NB4 (cell line): ENCODE data around the gene IFT20.

Experiments
- MAX ChIP-seq: IDR thresholded peaks from 2 replicates; pipeline ENCODE4 v1.6.1; 2011; ENCODE audit warnings: low read depth, low read length
- POLR2A ChIP-seq: IDR thresholded peaks from 2 replicates; pipeline ENCODE4 v1.6.1; 2011; ENCODE audit warnings: mild to moderate bottlenecking; ENCODE audit not compliant: insufficient read length; ENCODE audit errors: extremely low read depth
- TF ChIP-seq, protein P1 (sequence below): IDR thresholded peaks from one replicate; pipeline ENCODE4 v1.5.1; 2012; ENCODE audit warnings: low read depth, low read length

DNA sequence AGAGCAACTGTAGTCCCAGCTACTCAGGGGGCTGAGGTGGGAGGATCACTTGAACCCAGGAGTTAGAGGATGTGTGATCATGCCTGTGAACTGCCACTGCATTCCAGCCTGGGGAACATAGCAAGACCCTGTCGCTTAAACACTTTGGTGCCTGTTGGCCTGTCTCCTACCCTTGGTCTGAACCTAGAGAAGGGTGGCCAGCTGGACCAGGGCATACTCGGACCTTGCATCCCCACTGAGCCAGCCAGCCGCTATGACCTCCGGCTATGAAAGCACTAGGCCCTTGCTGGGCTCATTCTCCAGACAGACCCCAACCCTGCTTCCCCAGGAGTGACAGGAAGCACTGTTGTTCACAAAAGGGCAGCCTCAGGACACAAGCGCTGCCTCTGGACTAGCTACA is 4.6 kb downstream of the IFT20 start:
- TF ChIP-seq, protein P1, sequence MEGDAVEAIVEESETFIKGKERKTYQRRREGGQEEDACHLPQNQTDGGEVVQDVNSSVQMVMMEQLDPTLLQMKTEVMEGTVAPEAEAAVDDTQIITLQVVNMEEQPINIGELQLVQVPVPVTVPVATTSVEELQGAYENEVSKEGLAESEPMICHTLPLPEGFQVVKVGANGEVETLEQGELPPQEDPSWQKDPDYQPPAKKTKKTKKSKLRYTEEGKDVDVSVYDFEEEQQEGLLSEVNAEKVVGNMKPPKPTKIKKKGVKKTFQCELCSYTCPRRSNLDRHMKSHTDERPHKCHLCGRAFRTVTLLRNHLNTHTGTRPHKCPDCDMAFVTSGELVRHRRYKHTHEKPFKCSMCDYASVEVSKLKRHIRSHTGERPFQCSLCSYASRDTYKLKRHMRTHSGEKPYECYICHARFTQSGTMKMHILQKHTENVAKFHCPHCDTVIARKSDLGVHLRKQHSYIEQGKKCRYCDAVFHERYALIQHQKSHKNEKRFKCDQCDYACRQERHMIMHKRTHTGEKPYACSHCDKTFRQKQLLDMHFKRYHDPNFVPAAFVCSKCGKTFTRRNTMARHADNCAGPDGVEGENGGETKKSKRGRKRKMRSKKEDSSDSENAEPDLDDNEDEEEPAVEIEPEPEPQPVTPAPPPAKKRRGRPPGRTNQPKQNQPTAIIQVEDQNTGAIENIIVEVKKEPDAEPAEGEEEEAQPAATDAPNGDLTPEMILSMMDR = no peak
- TF ChIP-seq POLR2A = no peak
- TF ChIP-seq MAX = no peak
